HG03066 (cell line): ENCODE data around the gene SEC61A1.

ENCODE experiments used
- ATAC-seq: cut with Tn5 transposase; IDR thresholded peaks from one replicate; pipeline ENCODE4 v1.9.1; 2021; ENCODE audit warnings: low read depth; ENCODE audit not compliant: unreplicated experiment

SEC61A1 gene

DNA sequence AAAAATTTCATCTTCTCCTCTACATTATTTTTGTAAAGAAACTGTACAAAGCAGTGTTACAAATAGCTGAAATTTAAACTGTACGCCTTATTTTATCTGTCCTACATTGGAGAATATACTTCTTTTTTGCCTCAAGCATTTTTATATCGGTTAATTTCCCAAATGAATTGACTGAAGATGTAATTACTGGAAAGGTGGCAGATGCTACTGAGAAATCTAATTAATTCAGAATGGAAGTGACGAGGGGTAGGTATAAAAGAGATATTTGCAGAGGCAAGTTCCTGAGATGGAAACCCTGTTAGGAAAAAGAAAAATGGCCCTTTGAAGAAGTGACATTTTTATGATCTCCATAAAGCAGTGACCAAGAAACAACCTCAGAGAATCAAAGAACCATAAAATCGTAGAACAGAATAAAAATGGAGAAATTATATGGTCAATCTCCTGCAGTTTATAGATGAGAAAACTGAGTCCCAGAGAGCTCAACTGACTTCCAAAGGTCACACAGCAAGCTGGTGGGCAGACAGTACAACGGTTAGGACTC lies 51.0 kb downstream of the SEC61A1 start:
- no peak for ATAC-seq

DNA sequence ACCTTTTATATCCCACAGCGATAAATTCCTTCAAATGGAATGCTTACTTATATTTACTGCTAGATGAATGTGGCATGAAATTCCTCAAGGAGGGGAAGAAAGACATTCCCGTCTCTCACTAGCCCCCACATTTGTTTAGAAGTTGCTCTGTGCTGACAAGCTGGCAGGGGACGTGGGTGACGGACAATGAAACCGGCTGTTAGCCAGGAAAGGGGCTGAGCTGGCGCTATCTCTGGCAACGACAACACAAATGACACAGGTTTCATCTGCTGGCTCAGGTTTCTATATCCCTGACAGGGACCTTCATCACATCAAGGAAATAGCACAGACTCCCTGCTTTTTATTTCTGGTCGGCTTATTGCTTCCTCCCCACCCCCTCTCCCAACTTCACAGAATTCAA lies 55.6 kb downstream of the SEC61A1 start:
- ATAC-seq, result no peak

GRCh38 chr3:128111147-128111546 lies 58.9 kb downstream of the SEC61A1 start:
- no peak for ATAC-seq

DNA sequence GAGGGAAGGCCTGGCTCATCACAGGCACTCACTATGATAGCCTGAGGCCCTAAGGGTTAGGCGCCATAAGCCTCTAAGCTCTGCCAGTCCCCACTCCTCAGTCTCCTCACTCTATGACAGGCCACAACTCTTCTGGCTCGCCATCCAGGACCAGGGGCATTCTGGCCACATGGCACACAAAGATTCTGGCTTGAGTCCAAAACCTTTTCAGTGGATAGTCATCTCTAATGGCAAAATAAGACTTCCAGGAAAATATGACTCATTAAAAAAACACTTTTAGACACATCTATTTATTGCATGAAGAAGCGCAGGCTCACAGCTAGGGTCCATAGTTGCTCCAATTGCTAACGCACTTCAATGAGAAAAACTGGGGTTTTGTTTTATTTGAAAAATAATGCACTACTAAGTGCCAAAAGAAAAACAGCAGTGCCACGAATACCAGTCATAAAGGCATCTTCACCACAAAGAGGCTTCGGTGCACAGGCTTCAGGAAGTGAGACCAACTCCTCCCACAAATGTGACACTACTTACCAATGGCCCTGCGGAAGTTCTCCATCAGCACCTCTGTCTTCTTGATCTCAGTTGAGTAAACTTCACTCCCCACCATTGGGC lies 60.2 kb downstream of the SEC61A1 start:
- no peak for ATAC-seq

- ATAC-seq, result no peak
Measured at GRCh38 chr3:128113817-128114794, 61.9 kb downstream of the SEC61A1 start.
